ENCODE data around the gene QRICH1. TPM values are rescaled to one million over a fixed set of nuclear protein-coding genes. Genes with fewer than 3 reads are reported as not detected.

Gene QRICH1
- total and polyA plus RNA-seq, 2 of the 13 experiments (the other 11 are each of a cell fraction or from before 2014, with no cell fraction given) = 52.6 to 102 TPM

- TF ChIP-seq ZBTB26 (CRISPR knock-in tag; IDR thresholded peaks at IDR 0.05; ENCODE audit: borderline replicate concordance) = no peak
- no peak for TF ChIP-seq KLF11 (CRISPR knock-in tag; IDR thresholded peaks at IDR 0.05)
- no peak for TF ChIP-seq PTBP1 (IDR thresholded peaks at IDR 0.05; ENCODE audit: low read depth, low read length, poor library complexity, severe bottlenecking)
- TF ChIP-seq SOX5 (CRISPR knock-in tag; IDR thresholded peaks at IDR 0.05; ENCODE audit: borderline replicate concordance) = no peak
- no peak for TF ChIP-seq THYN1 (CRISPR knock-in tag; IDR thresholded peaks at IDR 0.05; ENCODE audit: borderline replicate concordance, low read depth)
- TF ChIP-seq ZNF678 (CRISPR knock-in tag; IDR thresholded peaks at IDR 0.05) = no peak
- TF ChIP-seq TP53 (CRISPR knock-in tag; conservative IDR thresholded peaks at IDR 0.05) = no peak
- peak; percentile 66 for TF ChIP-seq ASH2L (IDR thresholded peaks at IDR 0.05; ENCODE audit: insufficient read length, low read depth, low read length)
- peak; percentile 91 for TF ChIP-seq ZBTB14 (CRISPR knock-in tag; IDR thresholded peaks at IDR 0.05)
- TF ChIP-seq BRF2 (CRISPR knock-in tag; IDR thresholded peaks at IDR 0.05) = peak; percentile 65; the same call in 1 of the 2 replicates
- 0 out of 2 replicates have a peak, but pooled peaks have one; percentile 1 for TF ChIP-seq ZNF12 (CRISPR knock-in tag; IDR thresholded peaks at IDR 0.05)
- no peak; the same call in 1 of the 2 replicates for TF ChIP-seq ZNF225 (CRISPR knock-in tag; IDR thresholded peaks at IDR 0.05)
- no peak for TF ChIP-seq ZBTB37 (CRISPR knock-in tag; IDR thresholded peaks at IDR 0.05)
- TF ChIP-seq ZNF256 (CRISPR knock-in tag; conservative IDR thresholded peaks at IDR 0.05) = 0 out of 2 replicates have a peak, but pooled peaks have one; percentile 38
- TF ChIP-seq ATF2 (CRISPR knock-in tag; IDR thresholded peaks at IDR 0.05) = no peak
- TF ChIP-seq NR2F2 (IDR thresholded peaks at IDR 0.05; ENCODE audit: borderline replicate concordance, low read depth) = no peak
- no peak for TF ChIP-seq SNAPC4 (CRISPR knock-in tag; IDR thresholded peaks at IDR 0.05)
Measured at GRCh38 chr3:49017971-49018706, 75.7 kb downstream of the QRICH1 start, which contains the start of gene DALRD3 (continued).

Data from HepG2 (cell line).